WI38 (cell line): Measurements from ENCODE around the gene CPXM2.

Experiments
- H3K4me3 ChIP-seq: 2 replicates; pipeline ENCODE4 v1.5.1; 2011; ENCODE audit warnings: low read depth, mild to moderate bottlenecking, control low read depth, low read length
- CTCF ChIP-seq: IDR thresholded peaks from 2 replicates; pipeline ENCODE4 v1.5.1; 2012; ENCODE audit warnings: low read depth, mild to moderate bottlenecking, control low read depth, low read length

Gene CPXM2

GRCh38 chr10:123870260-123870659 is 21.3 kb downstream of the CPXM2 start:
- TF ChIP-seq CTCF = no peak
- H3K4me3 ChIP-seq = no peak overlapping the region

- no peak for TF ChIP-seq CTCF
- H3K4me3 ChIP-seq = no peak overlapping the region
These were observed 22.6 kb downstream of the CPXM2 start for GRCh38 chr10:123869020-123869414.

- H3K4me3 ChIP-seq = no peak overlapping the region
- TF ChIP-seq CTCF = no peak
These were observed 23.3 kb downstream of the CPXM2 start for GRCh38 chr10:123868038-123869019.

- no peak for TF ChIP-seq CTCF
These were observed 25.7 kb downstream of the CPXM2 start for GRCh38 chr10:123865880-123866279.

GRCh38 chr10:123865350-123865749 is 26.3 kb downstream of the CPXM2 start:
- no peak for TF ChIP-seq CTCF

More at GRCh38 chr10:123865880-123866279, 25.7 kb downstream of the CPXM2 start:
- H3K4me3 ChIP-seq = no peak overlapping the region

GRCh38 chr10:123864923-123865322 is 26.7 kb downstream of the CPXM2 start:
- no peak for TF ChIP-seq CTCF
- H3K4me3 ChIP-seq = no peak overlapping the region

More at GRCh38 chr10:123865350-123865749, 26.3 kb downstream of the CPXM2 start:
- no peak overlapping the region for H3K4me3 ChIP-seq
